ENCODE results near the gene MYO19.
"Not testable (repeated sequence)": the region's sequence is repeated elsewhere in the genome, so short reads cannot be mapped to it uniquely, and the experiment has no call there.

MYO19 gene

DNA sequence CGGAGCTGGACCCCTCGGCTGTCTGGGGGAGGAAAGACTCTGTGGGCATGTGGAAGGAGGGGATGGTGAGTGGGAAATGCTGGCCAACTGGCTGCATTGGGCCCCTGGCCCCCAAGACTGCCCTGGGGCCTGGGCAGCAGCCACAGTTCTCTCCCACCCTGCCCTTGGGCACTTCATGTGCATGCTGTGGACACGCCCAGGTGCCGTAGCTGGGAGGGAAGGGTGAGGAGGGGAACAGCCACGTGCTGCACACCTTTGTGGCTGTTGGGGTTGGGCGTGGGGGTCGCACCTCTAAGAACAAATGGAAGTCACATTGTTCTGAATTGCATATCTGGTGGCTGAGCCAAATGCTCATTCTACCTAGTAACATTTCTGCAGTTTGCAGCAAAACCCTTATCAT, 60.1 kb downstream of the MYO19 start:
- DNase-seq (ENCODE audit: low read depth) = no peak
- no peak overlapping the region for H3K4me3 ChIP-seq (ENCODE audit: low read depth, low read length)

DNA sequence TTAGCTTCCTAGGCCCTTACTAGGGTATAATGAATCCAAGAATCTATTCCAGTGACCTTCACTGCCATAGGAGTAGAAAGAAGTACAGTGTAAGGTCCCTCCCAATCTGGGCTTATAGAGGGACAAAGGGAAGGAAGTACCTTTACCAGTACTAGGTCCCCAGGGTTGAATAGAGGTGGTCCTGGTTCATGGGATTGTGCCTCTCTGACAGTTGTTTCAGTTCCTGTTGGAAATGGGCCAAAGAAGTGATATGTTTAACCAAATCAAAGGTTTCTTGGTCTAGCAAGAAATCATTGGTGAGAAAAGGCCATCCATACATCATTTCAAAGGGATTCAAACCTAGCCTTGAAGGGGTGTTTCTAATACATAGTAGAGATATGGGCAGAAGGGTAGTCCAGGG, 64.2 kb downstream of the MYO19 start:
- DNase-seq (ENCODE audit: low read depth) = no peak
- no peak overlapping the region for H3K4me3 ChIP-seq (ENCODE audit: low read depth, low read length)

DNA sequence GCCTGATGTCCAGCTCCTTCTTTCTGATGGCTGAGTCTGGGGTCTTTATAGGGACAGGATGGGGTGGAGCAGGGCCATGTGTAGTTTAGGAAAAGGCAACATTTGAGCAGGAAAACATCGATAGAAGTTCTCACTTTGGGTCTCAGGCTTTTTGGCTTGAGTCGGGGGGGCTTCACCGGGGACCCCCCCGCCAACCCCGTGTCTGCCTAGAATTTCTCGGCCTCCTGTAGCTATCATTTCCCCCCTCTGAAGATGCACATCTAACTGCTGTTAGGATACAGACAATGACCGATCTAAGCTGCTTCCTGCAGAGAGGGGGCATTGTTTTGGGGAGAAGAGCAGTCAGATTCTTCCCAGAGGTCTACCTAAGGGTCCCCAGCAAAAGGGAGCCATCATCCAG, 64.9 kb downstream of the MYO19 start:
- H3K4me3 ChIP-seq (ENCODE audit: low read depth, low read length) = no peak overlapping the region
- DNase-seq (ENCODE audit: low read depth) = no peak

DNA sequence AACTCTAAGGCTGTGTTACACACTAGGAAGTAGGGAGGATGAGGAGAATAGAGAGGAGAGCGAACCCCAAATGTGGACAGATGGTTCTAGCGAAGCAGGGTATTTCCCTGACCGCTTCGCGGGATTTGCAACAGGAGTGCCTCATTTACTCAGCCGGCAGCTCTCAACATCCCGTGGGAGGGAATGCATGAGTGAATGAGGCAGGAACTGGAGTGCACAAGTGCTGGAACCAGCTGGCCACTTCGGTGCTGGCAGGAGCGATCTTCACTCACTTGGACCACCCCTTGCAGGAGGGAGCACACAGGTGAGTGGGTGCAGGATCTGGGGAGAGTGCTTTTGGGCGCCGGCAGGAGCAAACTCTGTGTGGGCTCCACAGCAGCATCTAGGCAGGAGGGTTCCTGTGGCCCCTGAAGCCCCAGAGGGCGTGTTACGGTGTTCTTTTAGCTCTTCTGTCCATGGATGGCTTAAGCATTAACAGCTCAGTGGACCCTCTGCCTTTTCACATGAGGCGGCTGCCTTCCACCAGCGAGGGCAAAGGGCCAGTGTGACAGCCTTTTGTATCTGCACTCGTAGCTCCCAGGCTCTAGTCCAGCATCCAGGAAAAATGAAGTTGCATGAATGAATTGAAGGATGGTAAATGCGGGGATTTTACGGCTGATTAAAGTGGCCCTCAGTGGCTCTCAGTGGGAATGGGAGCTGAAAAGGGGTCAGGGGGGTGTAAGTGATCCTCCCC, 65.6 kb downstream of the MYO19 start:
- no peak for DNase-seq (ENCODE audit: low read depth)

DNA sequence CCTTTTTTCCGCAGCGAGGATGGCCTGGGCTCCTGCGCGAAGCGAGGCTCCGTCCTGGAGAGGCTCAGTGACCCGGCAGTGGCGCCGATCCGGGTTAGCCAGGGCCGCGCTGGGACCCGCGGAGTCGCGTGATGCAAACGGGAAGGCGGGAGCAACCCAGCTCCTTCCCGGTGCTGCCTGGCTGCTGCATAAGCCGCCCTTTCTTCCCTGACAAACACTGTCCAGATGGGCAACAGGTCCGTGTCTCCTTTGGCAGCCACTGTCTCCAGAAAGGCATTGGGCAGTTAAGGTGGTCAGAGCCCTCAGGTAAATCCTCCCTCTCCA, 69.9 kb downstream of the MYO19 start:
- H3K4me3 ChIP-seq (ENCODE audit: low read depth, low read length) = no peak overlapping the region

More for the DNA sequence above, 65.6 kb downstream of the MYO19 start:
- H3K4me3 ChIP-seq (ENCODE audit: low read depth, low read length) = no peak overlapping the region

DNA sequence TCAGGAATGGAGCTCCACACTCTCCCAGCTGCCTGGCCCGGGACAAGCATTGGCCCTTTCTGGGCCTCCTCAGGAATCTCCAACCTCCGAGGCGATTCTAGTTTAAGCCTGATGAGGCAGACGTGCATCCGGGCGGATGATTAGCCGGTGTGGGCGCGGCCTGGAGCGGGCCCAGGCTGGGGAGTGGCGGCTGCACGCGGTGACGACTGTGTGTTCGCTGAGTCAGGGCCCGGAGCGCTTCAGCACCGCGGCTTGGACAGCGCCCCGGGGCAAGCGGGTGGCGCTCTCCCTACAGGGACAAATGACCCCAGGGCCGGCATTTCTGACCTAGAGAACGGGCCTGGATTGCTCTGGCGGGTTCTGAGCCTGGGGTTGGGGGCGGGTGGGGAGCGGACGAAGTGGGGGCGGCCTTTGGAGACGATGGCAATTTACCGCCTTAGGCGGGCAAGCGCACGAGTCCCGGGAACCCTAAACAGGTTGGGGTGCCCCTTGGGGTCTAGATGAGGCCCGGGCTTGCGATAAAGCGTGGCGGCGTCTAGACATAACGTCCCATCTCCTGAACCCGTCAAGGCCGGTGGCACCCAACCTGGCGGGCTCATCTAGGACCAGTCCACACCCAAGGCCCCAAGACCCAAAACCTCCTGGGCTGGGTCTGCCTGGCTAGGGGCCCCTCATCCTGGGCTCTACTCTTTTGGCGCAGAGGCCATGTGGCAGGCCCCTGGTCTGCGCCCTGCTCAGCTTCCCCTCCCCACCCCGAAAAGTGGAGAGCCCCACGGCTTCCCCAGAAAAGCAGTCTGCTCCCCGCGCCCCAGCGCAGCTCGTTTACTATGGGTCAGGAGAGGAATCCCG, 70.5 kb downstream of the MYO19 start:
- no peak overlapping the region for H3K4me3 ChIP-seq (ENCODE audit: low read depth, low read length)
- peak; percentile 37 for DNase-seq (ENCODE audit: low read depth)

More for the DNA sequence above, 69.9 kb downstream of the MYO19 start:
- DNase-seq (ENCODE audit: low read depth) = no peak

DNA sequence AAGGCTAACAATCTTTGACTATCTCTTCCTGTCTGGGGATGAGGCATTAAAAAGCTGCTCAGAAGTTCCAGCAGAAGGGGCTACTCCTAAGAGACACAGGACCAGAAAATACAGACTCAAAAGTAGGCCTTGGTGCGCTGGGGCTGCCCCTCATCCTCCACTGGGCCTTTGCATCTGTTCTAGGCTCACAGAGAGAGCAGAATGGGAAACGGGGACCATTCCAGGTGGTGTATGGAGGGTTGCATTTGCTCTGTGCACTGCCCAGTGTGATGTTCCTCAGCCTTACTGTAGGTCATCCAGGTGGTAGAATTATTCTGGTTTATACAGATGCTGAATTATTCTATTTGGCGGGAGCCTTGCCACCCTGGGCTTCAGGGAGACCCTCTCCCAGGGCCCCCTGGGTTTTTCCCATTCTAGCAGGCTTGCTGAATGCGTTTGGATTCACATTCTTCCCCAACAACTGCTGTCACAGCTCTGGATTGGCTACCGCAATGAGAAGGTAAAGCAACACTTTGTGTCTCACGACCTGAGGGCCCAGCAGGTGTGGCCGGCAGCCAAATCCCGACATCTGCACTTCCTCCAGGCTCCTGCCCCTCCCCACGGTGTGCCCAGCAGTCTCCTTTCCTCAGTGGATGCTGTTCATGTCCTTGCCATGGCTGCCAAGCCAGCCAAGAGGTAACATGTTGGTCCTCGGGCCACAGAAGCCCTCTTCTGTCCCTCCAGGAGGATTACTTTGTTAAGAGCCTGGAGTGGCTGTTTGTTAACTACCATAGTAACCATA, 73.1 kb downstream of the MYO19 start:
- no peak for DNase-seq (ENCODE audit: low read depth)
- no peak overlapping the region for H3K4me3 ChIP-seq (ENCODE audit: low read depth, low read length)

DNA sequence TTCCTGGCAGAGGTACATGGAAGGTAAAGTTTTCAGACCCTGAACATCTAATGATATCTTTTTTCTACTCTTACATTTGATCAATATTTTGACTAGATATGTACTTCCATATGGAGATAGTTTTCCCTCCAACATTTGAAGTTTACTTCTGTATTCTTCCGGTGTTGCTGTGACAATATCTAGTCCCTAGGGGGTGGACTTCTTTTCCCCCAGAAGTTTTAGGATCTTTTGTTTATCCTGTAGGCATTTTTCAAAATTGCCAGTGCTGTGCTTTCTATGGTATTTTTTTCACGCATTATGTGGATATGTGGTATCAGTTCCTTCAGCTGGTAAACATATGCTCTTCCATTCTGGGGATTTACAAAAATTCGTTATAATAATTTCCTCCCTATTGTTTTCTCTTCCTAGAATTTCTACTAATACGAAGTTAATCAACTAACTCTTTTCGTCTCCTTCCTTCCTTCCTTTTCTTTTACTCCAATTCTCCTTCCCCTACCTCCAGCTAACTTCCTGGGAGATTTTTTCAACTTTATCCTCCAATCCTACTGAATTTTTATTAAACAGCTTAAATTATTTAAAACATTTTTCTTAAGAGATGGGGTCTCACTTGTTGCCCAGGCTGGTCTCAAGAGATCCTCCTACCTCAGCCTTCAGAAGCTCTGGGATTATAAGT, 74.3 kb downstream of the MYO19 start:
- H3K4me3 ChIP-seq (ENCODE audit: low read depth, low read length) = no peak overlapping the region
- DNase-seq (ENCODE audit: low read depth) = no peak

DNA sequence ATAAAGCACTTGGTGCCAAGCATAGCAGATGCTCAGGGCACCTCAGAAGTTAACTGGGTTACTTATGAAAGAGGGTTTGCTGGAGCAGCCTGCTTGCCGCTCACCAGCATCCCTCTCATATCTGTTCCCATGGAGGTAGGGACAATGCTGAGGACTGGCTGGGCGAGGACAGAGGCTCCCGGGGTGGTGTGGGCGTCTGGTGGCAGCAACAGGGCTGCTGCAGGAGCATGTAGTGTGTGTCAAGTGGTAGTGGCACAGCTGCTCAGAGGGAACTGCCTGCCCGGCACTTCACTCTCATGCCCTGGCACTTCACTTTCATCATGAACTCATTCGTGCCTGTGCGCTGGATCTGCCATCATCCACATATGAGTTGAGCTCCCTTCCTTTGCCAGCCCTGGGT, 75.1 kb downstream of the MYO19 start:
- H3K4me3 ChIP-seq (ENCODE audit: low read depth, low read length) = no peak overlapping the region
- DNase-seq (ENCODE audit: low read depth) = no peak

DNA sequence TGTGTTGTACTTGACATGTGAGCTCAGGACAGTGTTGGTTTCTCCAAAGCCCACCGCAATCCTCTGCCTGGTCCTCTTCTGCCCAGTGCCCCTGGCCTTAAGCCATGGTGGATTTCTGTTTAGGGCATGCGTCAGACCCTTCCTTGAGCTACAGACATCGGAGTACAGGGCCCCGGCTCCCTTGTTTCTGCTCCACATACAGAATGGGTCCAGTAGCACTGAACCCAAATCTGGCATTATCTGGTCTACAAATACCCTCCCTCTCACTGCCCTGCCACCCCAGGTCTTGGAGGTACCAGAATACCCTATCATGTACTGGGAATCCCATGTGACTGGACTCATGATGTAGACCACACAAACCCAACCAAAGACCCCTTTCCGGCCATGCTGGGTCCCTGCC, 75.6 kb downstream of the MYO19 start:
- no peak for DNase-seq (ENCODE audit: low read depth)
- H3K4me3 ChIP-seq (ENCODE audit: low read depth, low read length) = no peak overlapping the region

DNA sequence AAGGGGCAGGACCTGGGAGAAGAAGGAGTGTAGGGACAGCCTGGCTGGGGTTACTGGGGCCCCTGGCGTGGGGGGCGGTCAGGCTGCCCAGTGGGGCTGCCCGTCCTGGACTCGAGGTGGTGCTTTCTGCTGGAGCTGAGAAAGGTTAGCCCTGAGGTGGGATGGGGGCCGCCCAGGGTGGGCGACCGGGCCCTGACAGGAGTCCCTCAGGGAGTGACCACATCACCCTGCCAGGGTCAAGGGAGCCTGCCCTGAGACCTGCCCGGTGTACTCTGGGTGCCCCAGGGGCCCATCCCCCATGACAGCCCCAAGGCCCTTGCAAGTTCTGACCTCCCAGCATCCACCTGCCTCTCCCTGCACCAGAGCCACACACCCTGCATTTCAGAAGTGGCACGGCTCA, 77.0 kb downstream of the MYO19 start:
- not testable (repeated sequence) for DNase-seq (ENCODE audit: low read depth); H3K4me3 ChIP-seq (ENCODE audit: low read depth, low read length)

DNA sequence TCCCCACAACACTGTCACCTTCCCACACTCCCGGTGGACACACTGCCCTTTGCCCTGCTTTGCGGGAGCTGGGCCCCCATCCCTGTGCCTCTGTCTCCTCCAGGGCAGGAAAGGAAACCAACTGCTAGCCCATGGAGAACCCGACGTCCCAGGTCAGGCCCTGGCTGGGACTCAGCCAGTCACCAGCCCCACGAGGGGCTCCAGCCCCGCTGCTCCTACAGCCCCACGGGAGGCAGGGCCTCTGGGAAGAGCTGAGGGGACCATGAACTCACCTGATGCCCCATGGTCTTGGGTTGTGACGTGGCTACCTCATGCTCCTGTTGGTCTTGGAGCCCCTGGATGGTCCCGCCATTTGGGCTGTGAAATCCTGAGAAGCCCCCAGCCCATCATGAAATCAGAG, 81.8 kb downstream of the MYO19 start:
- DNase-seq (ENCODE audit: low read depth); H3K4me3 ChIP-seq (ENCODE audit: low read depth, low read length): not testable (repeated sequence)

DNA sequence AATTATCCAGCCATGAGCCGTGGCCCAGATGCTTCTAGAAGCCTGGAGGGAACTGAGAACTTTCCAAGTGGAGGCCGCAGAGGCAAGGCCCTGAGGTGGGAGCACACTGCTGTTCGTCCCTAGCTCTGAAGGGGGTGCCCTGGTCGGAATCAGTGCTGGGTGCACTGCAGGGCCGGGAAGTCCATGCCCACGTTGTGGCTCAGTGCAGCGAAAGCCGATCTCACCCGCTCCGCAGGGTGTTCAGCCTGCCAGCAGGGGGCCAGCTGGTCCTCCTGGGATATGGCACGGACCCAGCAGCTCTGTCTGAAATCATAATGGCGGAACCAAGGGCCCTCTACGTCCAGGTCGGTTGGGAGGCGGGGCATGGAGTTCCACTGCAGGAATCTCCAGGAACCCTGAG, 84.7 kb downstream of the MYO19 start:
- DNase-seq (ENCODE audit: low read depth); H3K4me3 ChIP-seq (ENCODE audit: low read depth, low read length): not testable (repeated sequence)
